ENCODE results near the gene LGMN.
"Not testable (repeated sequence)": the region's sequence is repeated elsewhere in the genome, so short reads cannot be mapped to it uniquely, and the experiment has no call there.

Gene LGMN

DNA sequence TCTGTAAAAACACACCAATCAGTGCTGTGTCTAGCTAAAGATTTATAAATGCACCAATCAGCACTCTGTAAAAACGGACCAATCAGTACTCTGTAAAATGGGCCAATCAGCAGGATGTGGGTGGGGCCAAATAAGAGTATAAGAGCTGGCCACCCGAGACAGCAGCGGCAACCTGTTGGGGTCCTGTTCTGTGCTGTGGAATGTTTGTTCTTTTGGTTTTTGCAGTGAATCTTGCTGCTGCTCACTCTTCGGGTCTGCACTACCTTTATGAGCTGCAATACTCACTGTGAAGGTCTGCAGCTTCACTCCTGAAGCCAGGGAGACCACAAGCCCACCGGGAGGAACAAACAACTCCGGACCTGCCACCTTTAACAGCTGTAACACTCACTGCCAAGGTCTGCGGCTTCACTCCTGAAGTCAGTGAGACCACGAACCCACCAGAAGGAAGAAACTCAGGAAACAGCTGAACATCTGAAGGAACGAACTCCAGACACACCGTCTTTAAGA lies 1.8 kb upstream of the LGMN start:
- CTCF ChIA-PET, result interaction anchor here (0.6 kb wide), 1 partner anchor 617 kb away, joined by 3 read pairs; no protein-coding TSS in a partner anchor
- H3K27ac ChIP-seq (ENCODE audit: extremely low read depth, low read depth, low read length); H3K4me3 ChIP-seq (ENCODE audit: low read depth, low read length); H3K4me1 ChIP-seq (ENCODE audit: control insufficient read depth, insufficient read depth, low read length); POLR2A ChIA-PET; H3K36me3 ChIP-seq (ENCODE audit: control insufficient read depth in 2 of 2, insufficient read depth in 1 of 2, low read length in 2 of 2); H3K9me3 ChIP-seq (ENCODE audit: control insufficient read depth, insufficient read depth, low read depth, low read length): not testable (repeated sequence)
- TF ChIP-seq SP2 (tag by site-specific recombination; IDR thresholded peaks at IDR 0.05) (peak; percentile 42), SCRT2 (tag by site-specific recombination; IDR thresholded peaks at IDR 0.05) (peak; percentile 31; the same call in 1 of the 2 replicates)

DNA sequence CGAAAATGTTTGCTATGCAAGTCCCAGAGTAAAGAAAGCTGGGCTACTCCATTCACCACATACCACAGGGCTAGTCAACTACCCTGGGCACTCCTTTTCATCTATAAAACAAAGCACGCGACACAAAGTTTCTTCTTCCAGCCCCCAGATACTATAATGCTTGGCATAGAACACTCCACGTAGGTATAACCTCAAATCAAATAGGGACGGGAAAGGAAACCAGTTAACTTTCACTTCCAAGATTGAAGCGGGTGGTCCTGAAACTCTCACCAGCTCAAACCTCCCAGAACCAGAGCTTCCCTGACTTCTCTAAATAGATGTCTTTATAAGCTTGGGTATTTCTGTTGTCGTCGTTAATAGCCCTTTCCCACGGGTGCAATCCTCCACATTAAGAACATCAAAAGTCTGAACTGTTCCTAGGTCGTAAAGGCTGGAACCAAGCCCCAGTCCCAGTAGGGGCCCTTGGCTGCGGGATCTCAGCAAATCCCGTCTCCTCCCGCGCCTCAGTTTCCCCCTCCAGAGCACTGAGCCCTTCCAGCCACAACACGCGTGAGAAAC lies 647 bp downstream of the LGMN start:
- TF ChIP-seq, protein P1, sequence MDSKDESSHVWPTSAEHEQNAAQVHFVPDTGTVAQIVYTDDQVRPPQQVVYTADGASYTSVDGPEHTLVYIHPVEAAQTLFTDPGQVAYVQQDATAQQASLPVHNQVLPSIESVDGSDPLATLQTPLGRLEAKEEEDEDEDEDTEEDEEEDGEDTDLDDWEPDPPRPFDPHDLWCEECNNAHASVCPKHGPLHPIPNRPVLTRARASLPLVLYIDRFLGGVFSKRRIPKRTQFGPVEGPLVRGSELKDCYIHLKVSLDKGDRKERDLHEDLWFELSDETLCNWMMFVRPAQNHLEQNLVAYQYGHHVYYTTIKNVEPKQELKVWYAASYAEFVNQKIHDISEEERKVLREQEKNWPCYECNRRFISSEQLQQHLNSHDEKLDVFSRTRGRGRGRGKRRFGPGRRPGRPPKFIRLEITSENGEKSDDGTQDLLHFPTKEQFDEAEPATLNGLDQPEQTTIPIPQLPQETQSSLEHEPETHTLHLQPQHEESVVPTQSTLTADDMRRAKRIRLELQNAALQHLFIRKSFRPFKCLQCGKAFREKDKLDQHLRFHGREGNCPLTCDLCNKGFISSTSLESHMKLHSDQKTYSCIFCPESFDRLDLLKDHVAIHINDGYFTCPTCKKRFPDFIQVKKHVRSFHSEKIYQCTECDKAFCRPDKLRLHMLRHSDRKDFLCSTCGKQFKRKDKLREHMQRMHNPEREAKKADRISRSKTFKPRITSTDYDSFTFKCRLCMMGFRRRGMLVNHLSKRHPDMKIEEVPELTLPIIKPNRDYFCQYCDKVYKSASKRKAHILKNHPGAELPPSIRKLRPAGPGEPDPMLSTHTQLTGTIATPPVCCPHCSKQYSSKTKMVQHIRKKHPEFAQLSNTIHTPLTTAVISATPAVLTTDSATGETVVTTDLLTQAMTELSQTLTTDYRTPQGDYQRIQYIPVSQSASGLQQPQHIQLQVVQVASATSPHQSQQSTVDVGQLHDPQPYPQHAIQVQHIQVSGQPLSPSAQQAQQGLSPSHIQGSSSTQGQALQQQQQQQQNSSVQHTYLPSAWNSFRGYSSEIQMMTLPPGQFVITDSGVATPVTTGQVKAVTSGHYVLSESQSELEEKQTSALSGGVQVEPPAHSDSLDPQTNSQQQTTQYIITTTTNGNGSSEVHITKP (tag by site-specific recombination; IDR thresholded peaks at IDR 0.05), result peak; percentile 72
- TF ChIP-seq ZNF175 (tag by site-specific recombination; IDR thresholded peaks at IDR 0.05) (no peak), ZSCAN23 (tag by site-specific recombination; IDR thresholded peaks at IDR 0.05) (no peak), ZNF394 (tag by site-specific recombination; IDR thresholded peaks at IDR 0.05; ENCODE audit: borderline replicate concordance) (0 out of 2 replicates have a peak, but pooled peaks have one; percentile 23), PRDM1 (tag by site-specific recombination; IDR thresholded peaks at IDR 0.05) (peak; percentile 20; the same call in 1 of the 2 replicates), ZFP3 (tag by site-specific recombination; IDR thresholded peaks at IDR 0.05; ENCODE audit: low read depth) (no peak), ZNF544 (tag by site-specific recombination; IDR thresholded peaks at IDR 0.05) (no peak)
- TF ChIP-seq, protein P2, sequence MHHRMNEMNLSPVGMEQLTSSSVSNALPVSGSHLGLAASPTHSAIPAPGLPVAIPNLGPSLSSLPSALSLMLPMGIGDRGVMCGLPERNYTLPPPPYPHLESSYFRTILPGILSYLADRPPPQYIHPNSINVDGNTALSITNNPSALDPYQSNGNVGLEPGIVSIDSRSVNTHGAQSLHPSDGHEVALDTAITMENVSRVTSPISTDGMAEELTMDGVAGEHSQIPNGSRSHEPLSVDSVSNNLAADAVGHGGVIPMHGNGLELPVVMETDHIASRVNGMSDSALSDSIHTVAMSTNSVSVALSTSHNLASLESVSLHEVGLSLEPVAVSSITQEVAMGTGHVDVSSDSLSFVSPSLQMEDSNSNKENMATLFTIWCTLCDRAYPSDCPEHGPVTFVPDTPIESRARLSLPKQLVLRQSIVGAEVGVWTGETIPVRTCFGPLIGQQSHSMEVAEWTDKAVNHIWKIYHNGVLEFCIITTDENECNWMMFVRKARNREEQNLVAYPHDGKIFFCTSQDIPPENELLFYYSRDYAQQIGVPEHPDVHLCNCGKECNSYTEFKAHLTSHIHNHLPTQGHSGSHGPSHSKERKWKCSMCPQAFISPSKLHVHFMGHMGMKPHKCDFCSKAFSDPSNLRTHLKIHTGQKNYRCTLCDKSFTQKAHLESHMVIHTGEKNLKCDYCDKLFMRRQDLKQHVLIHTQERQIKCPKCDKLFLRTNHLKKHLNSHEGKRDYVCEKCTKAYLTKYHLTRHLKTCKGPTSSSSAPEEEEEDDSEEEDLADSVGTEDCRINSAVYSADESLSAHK (tag by site-specific recombination; IDR thresholded peaks at IDR 0.05), result peak; percentile 93
- ChIA-PET POLR2A (interaction anchor here (1.0 to 2.3 kb wide), 11 partner anchors 11 to 708 kb away, joined by 3 to 34 read pairs (median 6); partner anchors contain the start of genes ATXN3, GOLGA5 and TRIP11), CTCF (interaction anchor here (0.6 kb wide), 1 partner anchor 367 kb away, joined by 3 read pairs; no protein-coding TSS in a partner anchor)
- Histone ChIP-seq H3K4me1 (ENCODE audit: control insufficient read depth, insufficient read depth, low read length) (no peaks in the 10 kb centered on the region), H3K36me3 (ENCODE audit: control insufficient read depth in 2 of 2, insufficient read depth in 1 of 2, low read length in 2 of 2) (peaks cover 0 to under 1% of the 10 kb centered on the region in 2 experiments; a peak in 1 of 3 replicates), H3K9me3 (ENCODE audit: control insufficient read depth, insufficient read depth, low read depth, low read length) (no peaks in the 10 kb centered on the region), H3K4me3 (ENCODE audit: low read depth, low read length) (peak overlapping the region; percentile 88), H3K27ac (ENCODE audit: extremely low read depth, low read depth, low read length) (peak overlapping the region; percentile 44; the same call in 1 of the 2 replicates)

DNA sequence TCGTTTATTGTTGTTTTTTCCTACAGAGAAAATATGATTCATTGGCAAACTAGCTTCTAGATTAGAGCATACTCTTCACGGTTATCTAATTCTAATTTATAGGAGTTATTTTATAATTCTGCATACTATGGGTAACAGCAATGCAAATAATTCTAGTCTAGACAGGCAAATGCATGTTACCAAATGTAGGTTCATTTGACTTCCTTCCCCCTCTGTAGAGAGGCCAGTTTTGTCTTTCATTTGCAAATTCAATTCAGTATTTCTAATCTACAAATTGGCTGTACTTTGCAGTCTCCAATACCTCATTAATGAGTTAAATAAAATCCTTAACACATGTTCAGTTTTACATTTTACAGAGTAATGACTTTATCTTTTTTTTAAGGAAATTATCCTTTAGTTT lies 4.2 kb downstream of the LGMN start:
- no peaks in the 10 kb centered on the region for H3K4me1 ChIP-seq (ENCODE audit: control insufficient read depth, insufficient read depth, low read length)
- ChIA-PET CTCF (interaction anchor here (0.6 kb wide), 1 partner anchor 11 kb away, joined by 3 read pairs; no protein-coding TSS in a partner anchor), POLR2A (interaction anchor here (0.7 kb wide), 1 partner anchor 10 kb away, joined by 9 read pairs; no protein-coding TSS in a partner anchor)
- TF ChIP-seq ZEB2 (tag by site-specific recombination; IDR thresholded peaks at IDR 0.05) (no peak), ZFP37 (tag by site-specific recombination; IDR thresholded peaks at IDR 0.05) (no peak), ZNF423 (tag by site-specific recombination; IDR thresholded peaks at IDR 0.05) (no peak), ZNF416 (tag by site-specific recombination; IDR thresholded peaks at IDR 0.05) (no peak), ZNF404 (tag by site-specific recombination; IDR thresholded peaks at IDR 0.05) (no peak), ZFHX2 (tag by site-specific recombination; conservative IDR thresholded peaks at IDR 0.05) (no peak), ZNF701 (tag by site-specific recombination; IDR thresholded peaks at IDR 0.05) (no peak), ZNF670 (tag by site-specific recombination; IDR thresholded peaks at IDR 0.05; ENCODE audit: low read depth) (no peak), YY1 (tag by site-specific recombination; IDR thresholded peaks at IDR 0.05) (no peak)
- no peak overlapping the region for H3K4me3 ChIP-seq (ENCODE audit: low read depth, low read length)
- H3K27ac ChIP-seq (ENCODE audit: extremely low read depth, low read depth, low read length), result no peak overlapping the region
- peaks cover 0 to 19% of the 10 kb centered on the region in 2 experiments; a peak in 2 of 3 replicates for H3K36me3 ChIP-seq (ENCODE audit: control insufficient read depth in 2 of 2, insufficient read depth in 1 of 2, low read length in 2 of 2)
- H3K9me3 ChIP-seq (ENCODE audit: control insufficient read depth, insufficient read depth, low read depth, low read length), result no peaks in the 10 kb centered on the region

Measured in HEK293 (cell line).